GM19452 (cell line): ENCODE results near the gene SCART1.
"Not testable (repeated sequence)": the region's sequence is repeated elsewhere in the genome, so short reads cannot be mapped to it uniquely, and the experiment has no call there.

Experiments
- ATAC-seq: cut with Tn5 transposase; IDR thresholded peaks from one replicate; pipeline ENCODE4 v1.9.1; 2021; ENCODE audit not compliant: unreplicated experiment

SCART1 gene

DNA sequence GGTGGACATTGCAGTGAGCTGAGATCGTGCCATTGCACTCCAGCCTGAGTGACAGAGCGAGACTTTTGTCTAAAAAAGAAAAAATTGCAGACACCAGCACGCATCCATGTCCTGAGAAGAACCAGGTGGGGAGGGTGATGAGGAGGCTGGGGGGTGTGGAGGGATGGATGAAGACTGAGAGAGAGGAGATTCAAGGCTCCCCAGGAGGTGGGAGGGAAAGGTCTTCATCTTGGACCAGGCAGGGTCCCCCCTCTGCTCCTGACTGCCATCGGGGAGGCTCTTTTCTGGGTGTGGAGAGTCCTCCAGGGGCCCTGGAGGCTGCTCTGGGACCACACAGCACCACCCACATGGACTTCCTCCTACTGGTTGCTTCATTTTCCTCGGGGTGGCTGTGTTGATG, 1.5 kb downstream of the SCART1 start:
- ATAC-seq = no peak

DNA sequence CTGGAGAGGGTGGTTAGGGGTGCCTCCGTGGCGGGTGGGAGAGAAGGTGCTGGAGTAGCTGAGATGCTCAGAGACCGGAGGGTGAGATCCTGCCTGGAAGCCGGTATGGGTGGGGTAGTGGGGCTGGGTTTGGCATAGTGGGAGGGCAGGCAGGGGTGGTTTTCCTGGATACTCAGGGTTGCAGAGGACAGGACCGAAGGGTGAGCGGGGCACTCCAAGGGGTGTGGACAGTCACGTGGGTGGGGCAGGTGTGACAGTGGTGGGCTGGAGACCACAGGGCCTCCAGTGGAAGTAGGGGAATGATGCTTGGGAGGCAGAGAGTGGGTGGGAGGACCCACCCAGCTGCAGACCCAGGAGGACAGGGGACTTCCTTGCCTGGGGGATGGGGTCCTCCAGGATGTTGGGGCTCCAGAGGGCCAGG, 1.9 kb downstream of the SCART1 start:
- ATAC-seq = no peak

DNA sequence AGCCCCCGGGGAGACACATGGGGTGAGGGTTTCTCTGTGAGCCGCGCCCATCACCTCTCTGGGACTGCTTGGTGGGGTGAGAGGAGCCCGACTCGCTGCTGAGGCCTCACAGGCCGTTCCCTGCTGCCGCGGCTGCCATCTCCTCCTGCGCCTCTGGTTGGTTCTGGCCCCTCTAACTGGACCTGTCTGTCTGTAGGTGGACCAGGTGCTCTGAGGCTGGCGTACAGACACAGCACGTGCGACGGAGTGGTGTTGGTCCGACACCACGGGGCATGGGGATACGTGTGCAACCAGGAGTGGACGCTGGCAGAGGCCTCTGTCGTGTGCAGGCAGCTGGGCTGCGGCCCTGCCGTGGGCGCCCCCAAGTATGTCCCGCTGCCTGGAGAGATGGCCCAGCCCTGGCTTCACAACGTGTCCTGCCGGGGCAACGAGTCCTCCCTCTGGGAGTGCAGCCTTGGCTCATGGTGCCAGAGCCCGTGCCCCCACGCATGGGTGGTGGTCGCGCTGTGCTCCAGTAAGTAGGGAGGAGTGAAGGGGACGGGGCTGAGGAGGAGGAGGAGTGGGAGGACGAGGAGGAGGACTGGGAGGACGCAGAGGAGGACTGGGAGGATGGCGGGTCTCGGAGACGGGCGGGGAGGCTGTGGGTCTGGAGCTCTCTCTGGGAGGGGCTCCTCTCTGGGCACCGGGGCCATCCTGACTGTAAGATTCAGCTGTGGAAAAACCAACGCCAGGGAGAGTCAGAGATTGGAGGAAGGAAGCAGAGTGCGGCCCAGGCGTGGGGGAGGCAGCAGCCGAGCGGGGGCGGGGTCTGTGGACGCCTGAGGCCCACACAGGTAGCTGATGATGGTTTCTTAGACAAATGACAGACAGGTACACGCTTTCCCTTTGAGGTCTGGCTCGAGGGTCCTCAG, 2.6 kb downstream of the SCART1 start:
- ATAC-seq = no peak

DNA sequence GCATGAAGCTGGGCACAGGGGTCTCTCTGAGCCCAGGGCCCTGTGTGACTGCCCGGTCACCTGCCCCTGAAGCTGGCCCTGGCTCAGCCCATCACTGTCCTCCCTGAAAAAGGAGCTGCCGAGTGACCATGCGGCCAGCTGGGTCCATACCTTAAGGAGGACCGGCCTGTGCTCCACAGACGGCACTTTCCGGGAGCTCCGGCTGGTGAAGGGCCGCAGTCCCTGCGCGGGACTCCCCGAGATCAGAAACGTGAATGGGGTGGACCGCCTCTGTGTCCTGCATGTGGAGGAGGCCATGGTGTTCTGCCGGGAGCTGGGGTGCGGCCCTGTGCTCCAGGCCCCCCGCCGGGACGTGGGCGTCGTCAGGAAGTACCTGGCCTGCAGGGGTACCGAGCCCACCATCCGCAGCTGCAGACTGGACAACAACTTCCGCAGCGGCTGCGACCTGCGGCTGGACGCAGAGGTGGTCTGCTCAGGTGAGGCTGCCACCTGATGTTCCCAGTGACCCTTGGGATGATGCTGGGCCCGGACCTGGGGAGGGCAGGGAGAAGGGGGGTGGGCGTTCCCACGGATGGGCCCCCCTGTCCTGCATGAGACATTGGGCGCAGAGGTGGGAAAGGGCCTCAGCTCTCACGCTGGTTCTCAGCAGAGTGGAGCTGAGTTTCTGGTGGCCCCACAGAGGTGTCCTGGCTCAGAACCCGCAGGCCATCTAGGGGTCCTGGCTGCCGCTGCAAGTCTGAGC, 3.5 kb downstream of the SCART1 start:
- ATAC-seq = no peak

DNA sequence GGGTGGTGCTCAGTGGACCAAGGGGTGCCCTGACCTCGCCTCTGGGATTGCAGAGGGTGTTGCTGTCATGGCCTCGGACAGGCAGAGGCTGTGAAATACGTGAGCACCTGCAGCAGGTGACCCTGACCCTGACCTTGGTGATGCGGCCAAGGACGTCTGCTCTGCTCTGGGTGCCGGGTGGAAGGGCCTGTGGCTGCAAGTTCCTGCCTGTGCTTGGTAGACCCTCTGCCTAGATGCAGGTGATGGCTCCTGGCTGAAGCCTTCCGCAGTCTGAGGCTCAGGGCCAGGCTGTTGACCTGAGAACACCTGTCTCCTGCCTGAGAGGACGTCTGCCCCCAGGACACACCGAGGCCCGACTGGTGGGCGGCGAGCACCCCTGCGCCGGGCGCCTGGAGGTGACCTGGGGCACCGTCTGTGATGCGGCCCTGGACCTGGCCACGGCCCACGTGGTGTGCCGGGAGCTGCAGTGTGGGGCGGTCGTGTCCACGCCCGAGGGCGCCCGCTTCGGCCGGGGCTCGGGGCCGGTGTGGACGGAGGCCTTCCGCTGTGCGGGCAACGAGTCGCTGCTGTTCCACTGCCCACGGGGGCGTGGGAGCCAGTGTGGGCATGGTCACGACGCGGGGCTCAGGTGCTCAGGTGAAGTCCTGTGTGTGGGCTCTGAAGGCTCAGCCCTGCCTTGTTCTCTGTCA, 4.4 kb downstream of the SCART1 start:
- ATAC-seq = no peak

DNA sequence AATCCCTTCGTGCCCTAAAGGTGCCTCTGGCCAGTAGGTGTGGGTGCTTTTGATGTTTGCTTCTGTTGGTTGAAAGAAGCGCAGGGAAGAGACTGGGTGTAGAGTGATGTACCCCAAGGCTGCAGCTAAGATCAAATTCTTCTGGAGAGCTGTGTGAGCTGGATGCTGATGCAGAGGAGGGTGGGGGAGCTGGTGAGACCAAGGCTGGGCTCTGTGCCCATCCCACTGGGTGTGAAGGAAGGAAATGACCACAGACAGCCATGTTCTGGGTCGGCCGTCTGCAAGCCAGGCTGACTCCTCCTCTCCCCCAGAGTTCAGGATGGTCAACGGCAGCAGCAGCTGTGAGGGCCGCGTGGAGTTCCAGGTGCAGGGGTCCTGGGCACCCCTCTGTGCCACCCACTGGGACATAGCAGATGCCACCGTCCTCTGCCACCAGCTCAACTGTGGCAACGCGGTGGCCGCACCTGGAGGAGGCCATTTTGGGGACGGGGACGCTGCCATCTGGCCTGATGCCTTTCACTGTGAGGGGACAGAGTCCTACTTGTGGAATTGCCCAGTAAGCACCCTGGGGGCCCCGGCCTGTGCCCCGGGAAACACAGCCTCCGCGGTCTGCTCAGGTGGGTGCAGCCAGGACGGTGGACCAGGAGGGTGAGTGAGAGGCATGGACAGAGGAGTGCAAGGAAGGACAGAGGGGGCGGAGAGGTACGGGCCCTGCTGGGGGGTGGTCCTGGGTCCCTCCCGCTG, 5.1 kb downstream of the SCART1 start:
- ATAC-seq = no peak

DNA sequence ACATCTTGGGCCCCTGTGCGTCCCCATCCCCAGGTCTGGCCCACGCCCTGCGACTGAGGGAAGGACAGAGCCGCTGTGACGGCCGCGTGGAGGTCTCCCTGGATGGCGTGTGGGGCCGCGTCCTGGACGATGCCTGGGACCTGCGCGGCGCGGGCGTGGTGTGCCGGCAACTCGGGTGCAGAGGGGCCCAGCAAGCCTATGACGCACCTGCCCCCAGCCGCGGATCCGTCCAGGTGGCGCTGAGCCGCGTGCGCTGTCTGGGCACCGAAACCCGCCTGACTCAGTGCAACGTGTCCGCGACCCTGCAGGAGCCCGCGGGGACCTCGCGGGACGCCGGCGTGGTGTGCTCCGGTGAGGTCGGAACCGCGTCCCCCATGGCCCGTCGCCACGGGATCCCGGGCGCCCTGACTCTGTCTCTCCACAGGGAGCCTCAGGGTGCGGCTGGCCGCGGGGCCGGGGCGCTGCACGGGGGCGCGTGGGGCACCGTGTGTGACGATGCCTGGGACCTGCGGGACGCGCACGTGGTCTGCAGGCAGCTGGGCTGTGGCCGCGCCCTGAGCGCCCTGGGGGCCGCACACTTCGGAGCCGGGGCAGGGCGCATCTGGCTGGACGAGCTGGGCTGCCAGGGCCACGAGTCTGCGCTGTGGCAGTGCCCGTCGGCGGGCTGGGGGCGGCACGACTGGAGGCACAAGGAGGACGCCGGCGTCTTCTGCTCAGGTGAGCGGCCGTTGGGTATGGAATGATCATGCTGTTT, 5.9 kb downstream of the SCART1 start:
- no peak for ATAC-seq

DNA sequence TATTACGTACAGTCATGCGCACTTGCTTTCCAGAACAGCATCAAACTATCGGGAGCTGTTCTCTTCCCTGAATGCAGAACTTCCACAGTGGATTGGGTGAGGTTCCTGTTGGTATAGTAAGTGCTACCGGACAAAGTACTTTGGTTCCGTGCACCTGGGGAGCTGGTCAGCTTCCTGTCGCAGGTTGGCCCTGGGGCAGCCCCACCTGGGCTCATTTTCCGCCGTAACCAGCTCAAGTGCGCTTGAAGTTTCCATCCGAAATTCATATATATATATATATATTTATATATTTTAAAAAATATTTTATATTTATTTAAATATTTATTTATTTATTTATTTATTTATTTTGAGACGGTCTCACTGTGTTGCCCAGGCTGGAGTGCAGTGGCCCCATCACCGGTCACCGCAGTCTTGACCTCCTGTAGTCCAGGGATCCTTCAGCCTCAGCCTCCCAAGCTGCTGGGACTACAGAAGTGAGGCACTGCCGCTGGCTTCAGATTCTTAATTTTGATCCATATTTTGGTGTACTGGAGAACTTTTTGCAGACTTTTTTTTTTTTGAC, 6.5 kb downstream of the SCART1 start:
- ATAC-seq = no peak

DNA sequence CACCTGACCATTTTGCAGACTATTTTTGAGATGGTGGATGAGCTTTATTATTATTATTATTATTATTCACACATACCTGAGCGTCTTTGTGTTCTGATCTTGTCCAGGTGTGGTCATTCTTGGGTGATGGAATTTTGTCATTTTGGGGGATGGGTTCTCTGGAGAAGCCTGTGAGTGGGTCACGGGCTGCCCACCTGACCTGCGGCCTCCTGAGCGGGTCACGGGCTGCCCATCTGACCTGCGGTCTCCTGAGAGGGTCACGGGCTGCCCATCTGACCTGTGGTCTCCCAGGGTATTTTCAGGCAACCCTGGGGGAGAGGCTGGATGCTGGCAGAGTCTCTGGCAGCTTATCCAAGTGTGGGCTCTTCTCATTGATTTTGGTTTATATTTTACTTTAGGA, 7.3 kb downstream of the SCART1 start:
- ATAC-seq = no peak

DNA sequence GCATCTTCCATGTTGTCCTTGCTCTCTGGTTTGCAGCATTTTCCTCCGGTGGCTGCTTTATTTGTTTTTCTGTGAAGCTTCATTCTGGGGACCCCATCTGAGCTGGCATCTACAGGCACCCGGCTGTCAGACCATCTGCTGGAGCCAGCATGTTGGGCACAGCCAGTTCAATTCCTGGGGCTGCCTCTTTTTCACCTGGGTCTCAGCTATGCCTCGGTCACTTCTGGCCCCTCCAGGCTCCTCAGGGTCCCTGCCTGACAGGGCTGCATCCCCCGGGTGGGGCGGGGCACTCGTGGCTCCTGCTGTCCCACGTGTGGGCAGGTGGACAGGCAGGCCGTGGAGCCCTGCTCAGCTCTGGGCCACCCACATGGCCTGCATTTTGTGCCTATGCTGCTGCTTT, 8.1 kb downstream of the SCART1 start:
- ATAC-seq = no peak

DNA sequence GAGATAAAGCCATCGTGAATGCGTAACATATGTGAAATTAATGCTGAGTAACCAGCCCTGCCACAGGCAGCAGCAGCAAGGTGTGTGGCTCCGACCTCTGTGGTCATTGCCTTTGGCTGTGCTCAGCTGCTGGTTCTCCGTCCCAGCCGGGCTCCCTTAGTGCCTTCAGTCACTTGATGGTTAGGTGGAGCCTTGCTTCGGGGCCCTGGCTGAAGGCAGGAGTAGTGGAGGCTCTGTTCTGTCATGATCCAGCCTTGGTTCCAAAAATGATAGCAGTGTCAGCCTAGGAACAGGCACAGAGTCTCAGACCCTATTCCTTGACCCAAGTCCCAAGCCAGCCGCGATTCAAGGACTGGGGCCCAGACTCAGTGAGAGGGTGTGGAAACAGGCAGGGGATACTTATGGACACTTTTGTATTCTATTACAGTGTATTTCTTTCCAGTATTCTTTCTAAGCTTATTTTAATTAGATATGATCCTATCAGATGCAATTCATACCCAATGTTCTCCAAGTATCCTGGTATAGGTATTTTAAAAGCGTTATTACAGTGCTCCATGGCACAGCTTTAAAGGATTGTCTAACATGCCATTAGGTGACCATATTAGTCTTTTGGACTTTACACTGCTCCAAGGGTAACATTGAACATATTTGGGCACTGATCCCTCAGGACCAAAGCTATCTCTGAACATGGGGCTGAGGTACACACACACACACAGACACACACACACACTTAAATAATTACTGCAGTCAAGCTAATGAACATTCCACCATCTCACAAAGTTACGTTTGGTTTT, 9.0 kb downstream of the SCART1 start:
- no peak for ATAC-seq

DNA sequence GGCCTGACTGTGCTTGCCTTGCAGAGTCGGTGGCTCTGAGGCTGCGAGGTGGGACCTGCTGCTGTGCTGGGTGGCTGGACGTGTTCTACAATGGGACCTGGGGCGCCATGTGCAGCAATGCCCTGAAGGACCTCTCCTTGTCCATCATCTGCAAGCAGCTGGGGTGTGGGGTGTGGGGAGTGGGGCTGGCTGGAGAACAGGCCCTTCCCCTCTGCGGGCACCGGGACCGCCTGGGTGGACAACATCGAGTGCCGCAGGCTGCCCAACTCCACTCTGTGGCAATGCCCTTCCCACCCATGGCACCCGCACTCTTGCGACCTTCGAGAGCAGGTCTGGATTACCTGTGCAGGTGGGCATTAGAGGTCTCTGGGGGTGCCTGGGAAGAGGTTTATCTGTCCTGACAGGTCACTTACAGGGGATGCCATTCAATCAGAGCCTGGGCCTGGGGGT, 10.9 kb downstream of the SCART1 start:
- no peak for ATAC-seq

DNA sequence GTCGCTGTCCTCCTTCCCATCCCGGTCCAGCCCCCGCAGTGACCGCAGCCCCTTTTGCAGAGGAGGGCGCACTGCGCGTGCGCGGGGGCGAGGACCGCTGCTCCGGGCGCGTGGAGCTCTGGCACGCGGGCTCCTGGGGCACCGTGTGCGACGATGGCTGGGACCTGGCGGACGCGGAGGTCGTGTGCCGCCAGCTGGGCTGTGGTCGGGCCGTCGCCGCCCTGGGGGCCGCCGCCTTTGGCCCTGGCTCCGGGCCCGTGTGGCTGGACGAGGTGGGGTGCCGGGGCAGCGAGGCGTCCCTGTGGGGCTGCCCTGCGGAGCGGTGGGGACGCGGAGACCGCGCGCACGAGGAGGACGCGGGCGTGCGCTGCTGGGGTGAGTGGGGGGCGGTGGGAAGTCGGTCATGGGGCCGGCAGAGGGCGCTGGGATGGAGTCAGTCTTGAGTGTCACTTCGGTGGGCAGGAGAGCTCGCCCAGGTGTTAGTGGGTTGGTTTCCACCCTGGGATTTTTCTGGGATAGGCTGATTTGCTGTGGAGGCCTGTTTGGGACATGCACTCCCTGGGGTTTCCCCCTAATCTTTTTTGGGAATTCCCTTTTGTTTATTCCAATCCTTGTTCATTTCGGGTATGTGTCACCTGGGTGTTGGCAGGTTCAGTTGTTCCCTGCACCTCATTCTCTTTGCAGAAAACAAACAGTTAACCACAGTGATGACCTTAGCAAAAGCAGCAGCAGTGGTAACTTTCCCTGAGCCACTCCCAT, 11.6 kb downstream of the SCART1 start:
- ATAC-seq = no peak

DNA sequence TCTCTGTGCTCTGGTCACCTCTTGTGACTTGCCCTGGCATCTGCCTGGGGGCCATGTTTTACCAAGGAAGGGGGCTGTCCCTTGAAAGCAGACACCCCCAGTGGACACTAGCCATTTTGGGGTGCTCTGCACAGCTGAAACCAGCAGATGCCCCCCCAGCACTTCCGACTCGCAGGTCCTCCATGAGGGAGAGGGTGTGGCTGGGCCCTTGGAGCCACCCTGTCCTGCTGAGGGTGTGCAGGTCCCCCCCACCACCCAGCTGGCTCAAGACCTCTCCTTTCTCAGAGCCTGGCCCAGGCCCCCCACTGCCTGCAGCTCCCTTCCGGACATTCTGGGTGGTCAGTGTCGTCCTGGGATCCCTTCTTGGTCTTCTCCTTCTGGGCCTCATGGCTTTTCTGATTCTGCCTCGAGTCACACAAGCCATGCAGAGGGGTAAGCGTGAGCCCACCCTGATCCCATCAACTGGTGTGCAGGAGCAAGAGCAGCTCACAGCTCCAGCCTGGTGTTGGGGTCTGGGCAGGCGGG, 12.3 kb downstream of the SCART1 start:
- ATAC-seq = no peak

DNA sequence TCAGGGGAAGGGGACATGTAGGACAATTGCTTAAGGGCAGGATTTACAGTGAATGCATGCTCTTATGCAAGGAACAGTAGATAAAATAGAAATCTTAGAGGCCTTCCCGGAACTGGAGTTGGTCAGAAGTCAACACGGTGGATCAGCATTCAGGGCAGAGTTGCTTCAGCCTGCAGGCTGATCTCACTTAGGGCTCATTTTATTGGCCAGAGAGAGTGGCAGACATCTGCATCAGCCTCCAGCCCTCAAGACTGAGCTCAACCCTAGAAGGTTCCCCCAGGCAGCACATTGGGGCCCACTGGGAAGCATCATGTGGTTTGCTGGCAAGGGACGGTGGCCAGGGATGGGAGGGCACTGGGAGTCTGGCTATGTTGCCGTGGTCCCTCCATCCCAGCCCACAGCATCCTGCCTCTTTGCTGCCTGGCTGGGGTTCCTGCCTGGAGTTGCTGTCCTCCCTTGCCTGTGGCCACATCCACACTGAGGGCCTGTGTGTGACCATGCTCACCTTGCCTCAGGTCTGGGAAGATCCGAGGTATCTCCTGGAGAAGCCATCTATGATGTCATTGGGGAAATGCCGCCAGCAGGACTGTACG, 13.0 kb downstream of the SCART1 start:
- ATAC-seq = no peak

DNA sequence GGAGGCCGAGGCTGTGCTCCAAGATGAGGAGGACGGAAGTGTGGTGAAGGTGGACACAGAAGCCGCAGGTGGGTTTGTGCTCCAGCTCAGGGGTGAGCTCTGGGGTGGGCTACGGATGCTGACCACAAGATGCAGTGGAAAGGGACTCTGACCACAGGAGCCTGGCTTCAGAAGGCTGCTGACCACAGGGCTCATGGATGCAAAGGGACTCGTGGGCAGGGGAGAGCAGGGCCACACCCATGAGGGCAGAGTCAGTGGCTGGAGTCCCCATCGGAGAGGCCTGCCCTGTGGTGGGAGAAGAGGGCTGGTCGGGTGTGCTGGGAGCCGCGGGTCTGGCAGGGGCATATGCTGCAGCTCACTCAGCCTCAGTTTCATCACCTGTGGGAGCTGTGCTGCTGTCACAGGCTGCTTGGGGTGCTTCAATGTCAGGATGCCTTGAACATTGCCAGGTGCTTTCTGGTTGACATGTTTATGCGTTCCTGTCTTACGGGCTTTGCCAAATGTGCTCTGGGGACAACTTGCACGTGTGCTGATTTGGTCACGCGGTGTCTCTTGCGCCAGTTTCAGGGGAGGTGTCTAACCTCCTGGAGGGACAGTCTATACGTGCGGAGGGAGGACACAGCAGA, 13.7 kb downstream of the SCART1 start:
- ATAC-seq = no peak

DNA sequence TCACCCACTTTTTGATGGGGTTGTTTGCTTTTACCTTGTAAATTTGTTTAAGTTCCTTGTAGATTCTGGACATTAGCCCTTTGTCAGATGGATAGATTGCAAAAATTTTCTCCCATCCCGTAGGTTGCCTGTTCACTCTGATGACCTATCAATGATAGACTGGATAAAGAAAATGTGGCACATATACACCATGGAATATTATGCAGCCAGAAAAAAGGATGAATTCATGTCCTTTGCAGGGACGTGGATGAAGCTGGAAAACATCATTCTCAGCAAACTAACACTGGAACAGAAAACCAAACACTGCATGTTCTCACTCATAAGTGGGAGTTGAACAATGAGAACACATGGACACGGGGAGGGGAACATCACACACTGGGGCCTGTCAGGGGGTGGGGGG, 15.5 kb downstream of the SCART1 start:
- ATAC-seq = not testable (repeated sequence)
